HG02973 (cell line): Measurements from ENCODE around the gene PATL1.

Experiments used
- ATAC-seq: cut with Tn5 transposase; IDR thresholded peaks from one replicate; pipeline ENCODE4 v1.9.1; 2021; ENCODE audit warnings: moderate library complexity; ENCODE audit not compliant: unreplicated experiment

Gene PATL1

GRCh38 chr11:59615637-59616395, 53.0 kb downstream of the PATL1 start, which contains the start of gene OSBP:
OSBP (minus strand) TSS chr11:59615774; CDS start chr11:59615664, 110 bp downstream.
- peak; percentile 84 for ATAC-seq

- ATAC-seq = peak; percentile 12
Measured at GRCh38 chr11:59615120-59615636, 53.7 kb downstream of the PATL1 start.

GRCh38 chr11:59614277-59615119, 54.3 kb downstream of the PATL1 start:
- ATAC-seq = no peak

- no peak for ATAC-seq
Measured at GRCh38 chr11:59611570-59612565, 57.0 kb downstream of the PATL1 start.

- ATAC-seq = no peak
Measured at GRCh38 chr11:59610289-59610688, 58.5 kb downstream of the PATL1 start.

GRCh38 chr11:59607703-59608454, 61.0 kb downstream of the PATL1 start:
- ATAC-seq = no peak

- ATAC-seq = no peak
Measured at GRCh38 chr11:59602432-59602831, 66.4 kb downstream of the PATL1 start.

GRCh38 chr11:59601788-59602187, 67.0 kb downstream of the PATL1 start:
- ATAC-seq = no peak

- ATAC-seq = no peak
Measured at GRCh38 chr11:59600636-59601035, 68.2 kb downstream of the PATL1 start.

- no peak for ATAC-seq
Measured at GRCh38 chr11:59600234-59600633, 68.6 kb downstream of the PATL1 start.

- no peak for ATAC-seq
Measured at GRCh38 chr11:59598961-59599360, 69.9 kb downstream of the PATL1 start.
